GM12878 (cell line): ENCODE measurements around the gene ANKRD65. TPM values are rescaled to one million over a fixed set of nuclear protein-coding genes. Genes with fewer than 3 reads are reported as not detected.
"Not testable (repeated sequence)": the region's sequence is repeated elsewhere in the genome, so short reads cannot be mapped to it uniquely, and the experiment has no call there.

Experiments used
- ATAC-seq: fragments of 200-7000 bp; cut with Tn5 transposase; 3 replicates; pipeline ENCODE4 v1.9.1; 2020; ENCODE audit warnings: mild to moderate bottlenecking, moderate library complexity
- BruUV-seq: library from RNA; stranded (reverse); fragments of 400-500 nt; replicated peaks from 2 replicates; lab custom pipeline; 2021; lab: Mats Ljungman, UMichigan
- CTCF ChIA-PET: fragments of 300-600 bp; sonication (Branson Sonifier 250); formaldehyde crosslinking; extraction: SDS; loops from one replicate; lab custom pipeline; 2021; ENCODE audit warnings: inconsistent platforms; lab: Yijun Ruan, JAX
- POLR2A ChIA-PET: fragments of 350-600 bp; formaldehyde crosslinking; extraction: SDS; loops from one replicate; lab custom pipeline; 2021; ENCODE audit warnings: inconsistent platforms; lab: Charles Lee
- RAD21 ChIA-PET: fragments of 300-600 bp; sonication (Branson Sonifier 250); formaldehyde crosslinking; loops from one replicate; lab custom pipeline; 2023; ENCODE audit warnings: antibody characterized with exemption; ENCODE audit not compliant: unreplicated experiment; lab: Charles Lee
- SMC1A ChIA-PET: fragments of 300-600 bp; sonication (Branson Sonifier 250); formaldehyde crosslinking; loops from one replicate; lab custom pipeline; 2023; ENCODE audit not compliant: unreplicated experiment, uncharacterized antibody; lab: Charles Lee
- DNase-seq: peaks from one replicate; pipeline ENCODE4 v3.0.0-alpha.2; 2011; ENCODE audit warnings: low read depth, low spot score
- FAIRE-seq: peaks from 3 replicates; lab custom pipeline; 2011; peaks lifted over from hg19 to GRCh38; lab: Jason Lieb, UNC
- H2AFZ ChIP-seq: 2 replicates; pipeline ENCODE4 v1.6.0; 2011; ENCODE audit warnings: low read depth, low read length, control low read depth; ENCODE audit not compliant: control insufficient read depth
- H3K27ac ChIP-seq: 2 replicates; pipeline ENCODE4 v1.5.1; 2011; ENCODE audit warnings: control low read depth; ENCODE audit not compliant: control insufficient read depth, insufficient read depth
- H3K27me3 ChIP-seq, 2 experiments: replicated peaks in 1 of 2; 2 replicates each; pipeline versions ENCODE4 v1.6.0 to v1.6.1; 2011; ENCODE audit warnings: low read length in 1 of 2; ENCODE audit not compliant: control insufficient read depth in 2 of 2, insufficient read depth in 2 of 2
- H3K36me3 ChIP-seq, 2 experiments: 2 replicates each; pipeline ENCODE4 v1.5.1; 2011; ENCODE audit warnings: low read length in 1 of 2; ENCODE audit not compliant: control insufficient read depth in 2 of 2, insufficient read depth in 2 of 2
- H3K4me1 ChIP-seq: 2 replicates; pipeline ENCODE4 v1.6.1; 2011; ENCODE audit warnings: mild to moderate bottlenecking, low read length, moderate library complexity, mixed read lengths; ENCODE audit not compliant: control insufficient read depth, insufficient read depth
- H3K4me2 ChIP-seq: 2 replicates; pipeline ENCODE4 v1.6.0; 2011; ENCODE audit warnings: control low read depth; ENCODE audit not compliant: control insufficient read depth, insufficient read depth
- H3K4me3 ChIP-seq: fragments of 200-600 bp; sonication (generic); 2 replicates; pipeline ENCODE4 v1.5.1; 2016
- H3K79me2 ChIP-seq: 2 replicates; pipeline ENCODE4 v1.6.0; 2011; ENCODE audit warnings: low read length; ENCODE audit not compliant: control insufficient read depth, insufficient read depth
- H3K9ac ChIP-seq: 2 replicates; pipeline ENCODE4 v1.8.0; 2011; ENCODE audit warnings: low read length, control low read depth, mixed read lengths; ENCODE audit not compliant: control insufficient read depth, insufficient read depth
- H3K9me3 ChIP-seq: replicated peaks from 3 replicates; pipeline ENCODE4 v1.5.1; 2011; ENCODE audit warnings: mild to moderate bottlenecking, low read length; ENCODE audit not compliant: control insufficient read depth, insufficient read depth
- H4K20me1 ChIP-seq: 2 replicates; pipeline ENCODE4 v1.6.0; 2011; ENCODE audit not compliant: control insufficient read depth, insufficient read depth
- ATF3 ChIP-seq: IDR thresholded peaks from 2 replicates; pipeline ENCODE4 v1.6.1; 2011; ENCODE audit warnings: low read depth, mild to moderate bottlenecking, low read length, moderate library complexity, borderline replicate concordance; ENCODE audit errors: extremely low read depth
- BHLHE40 ChIP-seq, 2 experiments: fragments of 450-650 bp in 1 of 2; IDR thresholded peaks; 2 replicates each; pipeline ENCODE4 v1.6.1; 2011 to 2017; ENCODE audit warnings: low read depth in 2 of 2, borderline replicate concordance in 1 of 2, improper control_type of control experiment in 1 of 2, low read length in 1 of 2, mild to moderate bottlenecking in 1 of 2
- CBX3 ChIP-seq: fragments of 200-600 bp; sonication (generic); IDR thresholded peaks from 2 replicates; pipeline ENCODE4 v1.6.1; 2016; ENCODE audit warnings: low read depth, borderline replicate concordance
- JUNB ChIP-seq: IDR thresholded peaks from 2 replicates; pipeline ENCODE4 v1.6.1; 2016; ENCODE audit warnings: antibody characterized with exemption, mild to moderate bottlenecking
- NFXL1 ChIP-seq: fragments of 450-650 bp; IDR thresholded peaks from 2 replicates; pipeline ENCODE4 v1.6.1; 2017; ENCODE audit warnings: antibody characterized with exemption, mild to moderate bottlenecking, borderline replicate concordance
- SMARCA5 ChIP-seq: fragments of 450-650 bp; IDR thresholded peaks from 2 replicates; pipeline ENCODE4 v1.6.1; 2017; ENCODE audit warnings: mild to moderate bottlenecking
- TBL1XR1 ChIP-seq: IDR thresholded peaks from 2 replicates; pipeline ENCODE4 v1.6.1; 2012; ENCODE audit warnings: low read depth, low read length, improper control_type of control experiment
- WGBS: methylation state at CpG from one replicate; pipeline ENCODE4 v1.1.6; 2016; ENCODE audit warnings: low lambda C conversion rate; ENCODE audit not compliant: insufficient replicate concordance, insufficient coverage; ENCODE audit errors: missing lambda C conversion rate; 5-methylcytosine and 5-hydroxymethylcytosine counted together
- in situ Hi-C: fragments of 300-500 bp; cut with MboI; formaldehyde crosslinking; loops from 9 replicates; pipeline ENCODE4 v1.14.3; 2018; ENCODE audit warnings: mixed read lengths
- intact Hi-C: fragments of 100-400 bp; cut with micrococcal nuclease; formaldehyde crosslinking; loops from one replicate; pipeline ENCODE4 v1.14.2; 2022; ENCODE audit not compliant: unreplicated experiment
- polyA plus RNA-seq, 11 experiments: library from polyadenylated mRNA; depleted of rRNA in 4 of 11; unstranded in 6 of 11; stranded (reverse) in 5 of 11; fragments of >200 nt; fragmentation: Nextera tagmentation in 4 of 11; fragmentation: Illumina TruSeq in 1 of 11; extraction: Ambion mirVana in 4 of 11; extraction: Trizol in 1 of 11; gene quantifications; 1 replicate in 1 of 11; 2 replicates in 10 of 11; pipeline versions ENCODE4 v1.2.1 to v1.2.3, GENCODE V29; 2011 to 2016; ENCODE audit warnings: inconsistent platforms in 2 of 11, missing spikeins in 2 of 11, low read depth in 1 of 11
- total RNA-seq, 4 experiments: library from RNA; depleted of rRNA in 3 of 4; stranded (reverse); fragments of >200 nt in 3 of 4; fragmentation: Illumina TruSeq in 1 of 4; extraction: Trizol in 1 of 4; gene quantifications; 2 replicates each; pipeline versions ENCODE4 v1.2.1 to v1.2.3, GENCODE V29; 2013 to 2021
- TF ChIP-seq, protein P1 (sequence below): IDR thresholded peaks from 2 replicates; pipeline ENCODE4 v1.6.1; 2012; ENCODE audit warnings: low read depth, low read length, improper control_type of control experiment
- TF ChIP-seq, protein P2 (sequence below): fragments of 450-650 bp; formaldehyde crosslinking; IDR thresholded peaks from 2 replicates; pipeline ENCODE4 v1.4.0; 2022; ENCODE audit warnings: mild to moderate bottlenecking, moderate library complexity

The ANKRD65 gene
- total and polyA plus RNA-seq, 10 of the 15 experiments (the other 5 are each of a cell fraction or from before 2014, with no cell fraction given) = 0.05 to 2.8 (median 0.37) TPM

GRCh38 chr1:1429671-1430073, 8.6 kb upstream of the ANKRD65 start:
- CTCF ChIA-PET = interaction anchor here (1.0 to 1.7 kb wide), 3 partner anchors 8 to 30 kb away, joined by 3 to 5 read pairs (median 3); partner anchors contain the start of gene CCNL2
- POLR2A ChIA-PET = no interaction called here

DNA sequence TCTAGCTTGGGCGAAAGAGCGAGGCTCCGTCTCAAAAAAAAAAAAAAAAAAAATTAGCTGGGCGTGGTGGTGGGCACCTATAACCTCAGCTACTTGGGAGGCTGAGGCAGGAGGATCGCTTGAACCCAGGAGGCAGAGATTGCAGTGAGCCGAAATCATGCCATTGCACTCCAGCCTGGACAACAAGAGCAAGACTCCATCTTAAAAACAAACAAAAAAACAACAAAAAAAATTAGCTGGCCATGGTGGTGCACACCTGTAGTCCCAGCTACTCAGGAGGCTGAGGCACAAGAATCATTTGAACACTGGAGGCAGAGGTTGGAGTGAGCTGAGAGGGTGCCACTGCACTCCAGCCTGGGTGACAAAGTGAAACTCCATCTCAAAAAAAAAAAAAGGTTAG, 7.9 kb upstream of the ANKRD65 start:
- FAIRE-seq, H2AFZ ChIP-seq, H3K27ac ChIP-seq, H3K79me2 ChIP-seq, H4K20me1 ChIP-seq, H3K27me3 ChIP-seq, H3K36me3 ChIP-seq, DNase-seq, H3K4me3 ChIP-seq, H3K9me3 ChIP-seq, RAD21 ChIA-PET, ATAC-seq, H3K4me2 ChIP-seq, BruUV-seq, intact Hi-C loops, in situ Hi-C loops, SMC1A ChIA-PET, H3K4me1 ChIP-seq, H3K9ac ChIP-seq: not testable (repeated sequence)
- CTCF ChIA-PET = interaction anchor here (0.6 to 1.7 kb wide), 4 partner anchors 9 to 29 kb away, joined by 3 to 5 read pairs (median 3); partner anchors contain the start of gene CCNL2
- POLR2A ChIA-PET = interaction anchor here (0.7 kb wide), 1 partner anchor 124 kb away, joined by 9 read pairs; no protein-coding TSS in a partner anchor
- 59% methylated on average over 3 of the region's 6 CpGs for WGBS

More at GRCh38 chr1:1429671-1430073, 8.6 kb upstream of the ANKRD65 start:
- no peak for DNase-seq
- TF ChIP-seq NFXL1 (no peak), SMARCA5 (no peak), BHLHE40 (IDR thresholded peaks at IDR 0.05; ENCODE audit: borderline replicate concordance in 1 of 2, low read depth in 2 of 2, low read length in 1 of 2) (no peak), JUNB (no peak), CBX3 (no peak), ATF3 (no peak), TBL1XR1 (no peak)
- TF ChIP-seq, protein P1, sequence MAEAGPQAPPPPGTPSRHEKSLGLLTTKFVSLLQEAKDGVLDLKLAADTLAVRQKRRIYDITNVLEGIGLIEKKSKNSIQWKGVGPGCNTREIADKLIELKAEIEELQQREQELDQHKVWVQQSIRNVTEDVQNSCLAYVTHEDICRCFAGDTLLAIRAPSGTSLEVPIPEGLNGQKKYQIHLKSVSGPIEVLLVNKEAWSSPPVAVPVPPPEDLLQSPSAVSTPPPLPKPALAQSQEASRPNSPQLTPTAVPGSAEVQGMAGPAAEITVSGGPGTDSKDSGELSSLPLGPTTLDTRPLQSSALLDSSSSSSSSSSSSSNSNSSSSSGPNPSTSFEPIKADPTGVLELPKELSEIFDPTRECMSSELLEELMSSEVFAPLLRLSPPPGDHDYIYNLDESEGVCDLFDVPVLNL = no peak
- TF ChIP-seq, protein P2, sequence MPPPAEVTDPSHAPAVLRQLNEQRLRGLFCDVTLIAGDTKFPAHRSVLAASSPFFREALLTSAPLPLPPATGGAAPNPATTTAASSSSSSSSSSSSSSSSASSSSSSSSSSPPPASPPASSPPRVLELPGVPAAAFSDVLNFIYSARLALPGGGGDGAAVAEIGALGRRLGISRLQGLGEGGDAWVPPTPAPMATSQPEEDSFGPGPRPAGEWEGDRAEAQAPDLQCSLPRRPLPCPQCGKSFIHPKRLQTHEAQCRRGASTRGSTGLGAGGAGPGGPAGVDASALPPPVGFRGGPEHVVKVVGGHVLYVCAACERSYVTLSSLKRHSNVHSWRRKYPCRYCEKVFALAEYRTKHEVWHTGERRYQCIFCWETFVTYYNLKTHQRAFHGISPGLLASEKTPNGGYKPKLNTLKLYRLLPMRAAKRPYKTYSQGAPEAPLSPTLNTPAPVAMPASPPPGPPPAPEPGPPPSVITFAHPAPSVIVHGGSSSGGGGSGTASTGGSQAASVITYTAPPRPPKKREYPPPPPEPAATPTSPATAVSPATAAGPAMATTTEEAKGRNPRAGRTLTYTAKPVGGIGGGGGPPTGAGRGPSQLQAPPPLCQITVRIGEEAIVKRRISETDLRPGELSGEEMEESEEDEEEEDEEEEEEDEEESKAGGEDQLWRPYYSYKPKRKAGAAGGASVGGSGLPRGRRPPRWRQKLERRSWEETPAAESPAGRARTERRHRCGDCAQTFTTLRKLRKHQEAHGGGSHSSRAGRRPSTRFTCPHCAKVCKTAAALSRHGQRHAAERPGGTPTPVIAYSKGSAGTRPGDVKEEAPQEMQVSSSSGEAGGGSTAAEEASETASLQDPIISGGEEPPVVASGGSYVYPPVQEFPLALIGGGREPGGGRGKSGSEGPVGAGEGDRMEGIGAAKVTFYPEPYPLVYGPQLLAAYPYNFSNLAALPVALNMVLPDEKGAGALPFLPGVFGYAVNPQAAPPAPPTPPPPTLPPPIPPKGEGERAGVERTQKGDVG (CRISPR knock-in tag) = no peak
- TF ChIP-seq, all 136 proteins: peak for 0
- FAIRE-seq (no peak), ATAC-seq (no peak)
- Histone ChIP-seq H3K36me3 (no peaks in the 10 kb centered on the region), H3K27ac (no peak overlapping the region), H2AFZ (no peak overlapping the region), H3K4me3 (no peak overlapping the region), H3K9ac (no peak overlapping the region), H4K20me1 (no peaks in the 10 kb centered on the region), H3K9me3 (no peaks in the 10 kb centered on the region), H3K4me2 (no peak overlapping the region), H3K79me2 (no peaks in the 10 kb centered on the region), H3K27me3 (peaks cover 0 to 9% of the 10 kb centered on the region in 2 experiments; a peak in 3 of 4 replicates), H3K4me1 (peaks cover 10% of the 10 kb centered on the region)
- no TSS peak for BruUV-seq
- in situ Hi-C loops (no loop called here), intact Hi-C loops (no loop called here)
- 41% methylated on average over 6 of the region's 6 CpGs for WGBS
- RAD21 ChIA-PET = no interaction called here
- SMC1A ChIA-PET = no interaction called here
